HG02571 (cell line): ENCODE measurements around the gene VPS52.

Experiments used
- ATAC-seq: cut with Tn5 transposase; IDR thresholded peaks from one replicate; pipeline ENCODE4 v1.9.1; 2021; ENCODE audit warnings: mild to moderate bottlenecking, moderate library complexity; ENCODE audit not compliant: unreplicated experiment

The VPS52 gene

DNA sequence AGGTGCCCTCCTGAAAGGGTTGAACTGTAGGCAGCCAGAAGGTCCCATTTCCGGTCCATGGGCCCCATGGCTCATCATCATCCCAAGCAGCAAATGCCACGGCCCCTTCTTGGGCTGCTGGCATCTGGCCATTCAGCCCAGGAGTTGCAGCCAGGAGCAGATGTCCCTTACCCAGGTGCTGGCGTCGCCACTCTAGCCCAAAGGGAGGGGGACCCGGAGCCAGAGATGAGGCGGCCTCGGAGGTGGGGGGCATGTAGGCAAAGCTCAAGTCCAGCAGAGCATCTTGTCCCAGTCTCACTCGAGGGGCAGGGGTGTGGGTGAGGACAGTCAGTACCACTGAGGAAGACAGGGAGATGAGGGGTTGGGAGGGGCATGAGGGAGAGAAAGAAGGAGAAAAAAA is 33.4 kb upstream of the VPS52 start:
- no peak for ATAC-seq

- no peak for ATAC-seq
Measured at GRCh38 chr6:33304216-33304615, 32.5 kb upstream of the VPS52 start.

- no peak for ATAC-seq
Measured at GRCh38 chr6:33301877-33302276, 30.2 kb upstream of the VPS52 start.

GRCh38 chr6:33299237-33299944 is 27.7 kb upstream of the VPS52 start:
- ATAC-seq: peak; percentile 64

DNA sequence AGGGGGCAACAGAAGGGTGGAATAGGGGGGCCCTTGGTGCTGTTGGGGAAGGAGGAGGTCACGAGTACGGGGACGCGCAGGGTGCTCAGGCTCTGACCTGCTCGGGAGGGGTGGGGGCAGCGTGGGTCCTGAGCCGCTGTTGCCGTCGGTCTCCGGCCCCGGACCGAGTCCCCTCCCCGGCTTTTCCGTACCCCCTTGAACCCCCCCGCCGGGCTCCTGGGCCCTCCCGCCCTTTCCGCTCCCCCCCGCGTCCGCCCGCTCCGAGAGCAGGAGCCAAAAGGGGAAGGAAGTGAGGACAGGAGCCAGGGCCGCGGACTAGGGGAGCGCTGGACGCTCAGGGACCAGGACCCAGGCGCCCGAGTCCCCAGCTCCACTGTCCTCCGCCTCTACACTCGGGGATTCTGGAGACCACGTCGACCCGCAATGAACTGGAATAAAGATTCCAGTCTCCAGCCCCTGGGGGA is 27.1 kb upstream of the VPS52 start, which contains the start of gene RGL2:
RGL2 (minus strand) TSS at position 170 of the 464 bp plus-strand sequence. CDS start 332 bp downstream, outside the sequence.
- ATAC-seq: peak; percentile 29

DNA sequence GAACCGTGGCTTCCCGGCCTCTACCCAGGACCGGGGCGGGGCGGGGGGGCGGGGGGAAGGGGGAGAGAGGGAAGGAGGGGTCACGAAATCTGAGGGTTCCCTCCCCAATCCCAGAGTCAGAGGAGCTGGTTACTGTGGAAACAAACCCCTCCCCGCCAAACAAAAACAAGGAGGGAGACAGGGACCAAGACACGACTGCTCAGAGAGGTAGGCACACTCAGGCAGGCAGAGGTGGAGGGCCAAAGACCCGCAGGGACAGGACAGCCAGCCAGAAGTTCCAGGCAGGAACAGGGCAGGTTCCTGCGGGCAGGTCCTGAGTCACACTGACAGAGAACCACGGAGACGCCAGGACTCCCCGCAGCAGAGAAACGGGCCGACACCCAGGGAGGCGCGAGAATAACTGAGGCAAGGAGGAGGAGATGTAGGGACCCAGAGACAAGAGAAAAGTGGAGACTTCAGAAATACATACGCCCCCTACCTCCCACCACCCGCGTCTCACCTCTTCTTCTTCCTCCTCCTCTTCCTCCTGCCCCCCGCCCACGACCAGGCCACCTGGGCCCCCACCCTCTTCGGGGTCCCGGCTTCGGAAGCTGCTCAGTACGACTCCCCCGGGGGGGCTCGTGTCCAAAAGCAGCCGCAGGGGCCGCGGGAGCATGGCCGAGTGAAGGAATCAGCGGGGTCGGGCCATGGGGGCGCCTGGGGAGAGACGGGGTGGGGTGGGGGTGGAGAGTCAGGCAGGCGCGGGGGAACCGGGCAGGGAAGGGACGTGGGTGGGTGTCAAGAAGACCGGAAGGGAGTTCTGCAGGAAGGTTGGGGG is 26.5 kb upstream of the VPS52 start:
- ATAC-seq: no peak

GRCh38 chr6:33297406-33297955 is 25.8 kb upstream of the VPS52 start:
- ATAC-seq: no peak

DNA sequence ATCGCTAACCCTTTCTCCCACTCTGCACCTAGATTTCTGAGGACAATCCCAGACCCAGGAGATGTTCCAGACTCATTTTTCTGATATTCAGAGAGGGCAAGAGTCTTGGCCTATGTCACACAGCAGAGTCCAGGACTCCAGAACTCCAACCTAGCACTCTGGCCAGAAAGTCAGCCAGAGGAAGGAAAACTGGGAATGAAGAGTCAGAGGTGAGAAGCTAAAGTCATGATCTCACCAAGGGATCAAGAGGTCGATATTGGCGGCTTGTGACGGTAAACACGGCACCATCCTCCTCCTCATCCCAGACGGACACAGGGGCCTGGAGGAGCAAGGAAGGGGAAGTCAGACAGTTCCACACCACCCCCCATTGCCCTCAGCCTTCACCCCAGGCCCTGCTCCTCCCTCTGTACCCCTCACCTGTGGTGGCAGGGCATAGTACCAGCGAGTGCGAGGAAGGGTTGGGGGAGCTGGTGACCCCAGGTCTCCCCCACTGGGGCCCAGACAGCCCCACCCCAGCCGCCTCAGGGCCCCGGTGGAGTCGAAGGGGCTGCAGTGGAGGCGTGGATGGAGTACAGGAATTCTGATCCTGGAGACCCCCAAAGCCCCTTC is 25.2 kb upstream of the VPS52 start:
- ATAC-seq: no peak

GRCh38 chr6:33295621-33296369 is 24.1 kb upstream of the VPS52 start:
- no peak for ATAC-seq

DNA sequence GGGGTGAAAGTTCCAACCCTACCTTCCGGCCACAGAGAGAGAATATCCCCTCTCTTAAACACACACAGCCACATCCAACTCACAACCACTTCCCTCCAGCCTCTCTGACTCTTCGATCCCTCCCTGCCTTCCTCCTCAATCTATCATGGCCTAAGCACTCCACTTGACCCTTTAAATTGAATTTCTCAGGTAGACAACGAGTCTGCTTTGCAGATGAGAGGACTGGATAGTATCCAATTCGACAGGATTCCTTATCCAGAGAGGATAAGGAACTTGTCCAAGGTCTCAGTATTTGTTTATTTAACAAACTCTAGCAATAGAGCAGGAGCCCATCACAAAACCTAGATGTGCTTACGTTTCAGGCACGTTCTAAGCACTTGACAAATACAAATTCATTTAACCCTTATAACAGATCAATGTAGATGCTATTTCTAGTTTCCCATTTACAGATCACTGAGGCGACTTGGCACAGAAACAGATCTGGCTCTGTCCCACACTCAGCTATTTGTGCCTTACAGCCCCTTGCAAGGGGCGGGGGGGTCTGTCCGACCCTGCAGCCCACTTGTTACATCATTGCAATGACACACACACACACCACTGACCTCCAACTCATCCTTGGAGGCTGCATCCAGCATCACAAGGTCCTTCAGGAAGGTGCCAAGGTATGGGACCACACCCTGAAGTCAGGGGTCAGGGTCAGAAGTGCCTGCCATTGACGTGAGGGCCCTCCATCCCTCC is 22.6 kb upstream of the VPS52 start:
- no peak for ATAC-seq

DNA sequence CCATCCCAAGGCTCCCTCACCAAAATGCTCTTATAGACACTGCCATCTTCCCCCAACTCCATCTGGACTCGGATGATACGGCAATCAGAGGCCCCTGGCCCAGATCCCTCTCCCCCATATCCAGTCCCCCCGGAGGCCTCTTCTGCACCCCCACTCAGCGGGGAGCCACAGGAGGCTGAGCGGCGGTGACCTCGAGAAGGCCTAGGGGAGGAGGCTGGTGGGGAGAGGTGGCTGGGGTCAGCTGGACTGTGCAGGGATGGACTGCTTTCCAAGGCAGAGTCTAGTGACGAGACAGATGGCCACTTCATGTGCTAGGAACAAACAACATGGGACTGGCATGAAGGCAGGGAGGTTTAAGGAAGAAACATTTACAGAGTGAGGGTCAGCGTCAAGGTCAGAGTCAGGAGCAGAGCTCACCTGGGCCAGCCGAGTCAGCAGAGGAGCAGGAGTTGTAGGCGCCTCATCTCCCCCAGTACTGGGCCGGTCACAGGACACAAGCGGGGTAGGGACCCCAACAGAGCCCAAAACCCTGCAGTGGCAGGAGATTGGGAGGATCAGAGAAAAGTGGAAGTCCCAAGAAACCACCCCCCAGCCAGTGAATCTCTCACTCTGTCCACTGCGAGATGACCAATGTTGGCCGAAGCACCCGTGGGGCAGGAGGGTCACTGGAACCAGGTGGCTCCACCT is 21.5 kb upstream of the VPS52 start:
- ATAC-seq: no peak

GRCh38 chr6:33290459-33290858 is 18.8 kb upstream of the VPS52 start:
- no peak for ATAC-seq

GRCh38 chr6:33289784-33290315 is 18.2 kb upstream of the VPS52 start:
- ATAC-seq: peak; percentile 13

DNA sequence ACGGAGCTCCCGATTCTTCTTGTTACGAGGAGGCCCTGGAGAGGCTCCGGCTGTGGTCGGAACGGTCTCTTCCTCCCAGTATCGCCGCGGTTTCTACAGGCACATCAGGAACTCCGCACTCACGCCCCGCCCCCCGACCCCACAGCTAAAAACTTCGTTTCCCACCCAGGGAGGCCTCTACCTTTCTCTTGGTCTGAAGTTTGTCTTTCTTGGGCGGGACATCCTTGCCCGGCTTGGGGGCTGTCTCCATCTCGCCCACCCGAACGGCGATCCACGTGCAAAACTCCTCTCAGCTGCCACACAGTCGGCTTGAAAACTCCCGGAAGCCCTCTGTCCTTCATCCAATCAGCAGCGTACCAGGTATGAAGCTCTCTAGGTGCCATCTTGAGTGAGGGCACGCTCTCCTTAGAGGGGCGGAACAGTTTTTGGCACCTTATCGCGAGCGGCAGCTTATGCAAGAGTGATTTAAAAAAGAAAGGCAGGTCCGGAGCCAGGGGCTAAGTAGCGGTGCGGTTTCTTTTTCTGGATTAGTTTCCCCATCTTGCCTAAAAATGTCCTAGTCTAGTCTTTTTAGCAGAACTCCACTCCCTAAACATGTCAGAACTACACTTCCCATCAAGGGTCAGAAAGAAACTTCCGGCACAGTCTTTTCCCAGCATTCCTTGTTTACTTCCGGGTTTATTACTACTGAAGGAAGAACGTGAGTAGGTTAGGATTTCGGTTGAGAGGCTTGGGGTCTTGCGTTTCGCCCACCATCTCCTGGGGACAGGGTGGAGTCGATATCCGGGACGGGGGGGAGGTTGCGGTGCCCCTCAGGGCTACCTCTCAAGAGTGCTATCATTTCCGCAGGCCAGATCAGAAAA is 17.5 kb upstream of the VPS52 start, which contains the start of the genes PFDN6 and WDR46:
PFDN6 (plus strand) TSS at position 681 of the 863 bp plus-strand sequence. CDS start 256 bp downstream, outside the sequence.
WDR46 (minus strand) TSS at position 319 of the 863 bp plus-strand sequence; CDS start at position 250, 69 bp downstream.
- peak; percentile 77 for ATAC-seq

- ATAC-seq: peak; percentile 6
Measured at GRCh38 chr6:33288141-33288920, 16.7 kb upstream of the VPS52 start.

GRCh38 chr6:33286946-33287914 is 15.6 kb upstream of the VPS52 start:
- ATAC-seq: no peak
